Neutrophil (primary cell): ENCODE measurements around the gene RAB11FIP2.

Experiments
- H3K27ac ChIP-seq: fragments of 200-600 bp; sonication (generic); 2 replicates; pipeline ENCODE4 v1.5.1; 2016; ENCODE audit warnings: mild to moderate bottlenecking, moderate library complexity
- H3K27me3 ChIP-seq: fragments of 200-600 bp; sonication (generic); 2 replicates; pipeline ENCODE4 v1.6.0; 2016; ENCODE audit warnings: mild to moderate bottlenecking
- H3K36me3 ChIP-seq: fragments of 200-600 bp; sonication (generic); 2 replicates; pipeline ENCODE4 v1.5.1; 2017
- H3K4me1 ChIP-seq, 2 experiments: fragments of 200-600 bp in 1 of 2; sonication (generic) in 1 of 2; 1 replicate in 1 of 2; 2 replicates in 1 of 2; pipeline versions ENCODE4 v1.5.1 to v1.6.1; 2013 to 2016; ENCODE audit warnings: low read depth in 1 of 2, low read length in 1 of 2, mild to moderate bottlenecking in 1 of 2, moderate library complexity in 1 of 2; ENCODE audit not compliant: control insufficient read depth in 1 of 2, insufficient read depth in 1 of 2
- H3K4me3 ChIP-seq, 2 experiments: fragments of 200-600 bp in 1 of 2; sonication (generic) in 1 of 2; 1 replicate in 1 of 2; 2 replicates in 1 of 2; pipeline ENCODE4 v1.5.1; 2013 to 2016; ENCODE audit warnings: low read depth in 1 of 2, low read length in 1 of 2, mild to moderate bottlenecking in 1 of 2, moderate library complexity in 1 of 2
- H3K9me3 ChIP-seq: fragments of 200-600 bp; sonication (generic); 2 replicates; pipeline ENCODE4 v1.5.1; 2016
- TF ChIP-seq, protein P1 (sequence below): fragments of 200-600 bp; sonication (generic); IDR thresholded peaks from 2 replicates; pipeline ENCODE4 v1.5.1; 2016; ENCODE audit warnings: antibody characterized with exemption

Gene RAB11FIP2

DNA sequence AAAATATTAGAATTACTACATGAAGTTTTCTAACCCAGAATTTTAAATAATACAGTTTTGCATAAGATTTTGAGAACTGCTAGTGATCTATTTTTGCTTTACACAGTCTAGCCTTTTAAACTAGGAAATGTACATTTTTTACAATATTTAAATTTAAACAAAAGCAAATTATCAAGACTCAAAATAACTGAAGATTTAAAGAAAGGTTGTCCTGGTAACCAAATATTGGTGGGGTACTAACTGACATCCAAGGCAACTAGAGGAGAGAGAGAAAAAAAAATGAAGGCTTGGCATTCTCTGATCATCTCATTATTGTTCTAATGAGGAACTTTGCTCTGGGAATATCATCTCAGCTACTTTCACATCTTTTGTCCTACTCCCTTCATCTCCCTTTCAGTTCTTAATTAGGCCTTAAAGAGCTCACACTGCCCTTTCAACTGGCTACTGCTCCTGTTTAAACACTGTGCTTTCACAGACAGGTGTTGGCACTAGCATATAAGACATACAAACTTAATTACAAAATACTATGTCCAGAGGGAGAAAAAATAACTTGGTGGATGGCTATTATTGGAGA lies 33.7 kb downstream of the RAB11FIP2 start:
- Histone ChIP-seq H3K4me3 (no peak overlapping the region), H3K36me3 (peaks cover 42% of the 10 kb centered on the region), H3K9me3 (no peaks in the 10 kb centered on the region), H3K27ac (no peak overlapping the region), H3K27me3 (no peaks in the 10 kb centered on the region), H3K4me1 (peaks cover 4 to 5% of the 10 kb centered on the region in 2 experiments)
- TF ChIP-seq, protein P1, sequence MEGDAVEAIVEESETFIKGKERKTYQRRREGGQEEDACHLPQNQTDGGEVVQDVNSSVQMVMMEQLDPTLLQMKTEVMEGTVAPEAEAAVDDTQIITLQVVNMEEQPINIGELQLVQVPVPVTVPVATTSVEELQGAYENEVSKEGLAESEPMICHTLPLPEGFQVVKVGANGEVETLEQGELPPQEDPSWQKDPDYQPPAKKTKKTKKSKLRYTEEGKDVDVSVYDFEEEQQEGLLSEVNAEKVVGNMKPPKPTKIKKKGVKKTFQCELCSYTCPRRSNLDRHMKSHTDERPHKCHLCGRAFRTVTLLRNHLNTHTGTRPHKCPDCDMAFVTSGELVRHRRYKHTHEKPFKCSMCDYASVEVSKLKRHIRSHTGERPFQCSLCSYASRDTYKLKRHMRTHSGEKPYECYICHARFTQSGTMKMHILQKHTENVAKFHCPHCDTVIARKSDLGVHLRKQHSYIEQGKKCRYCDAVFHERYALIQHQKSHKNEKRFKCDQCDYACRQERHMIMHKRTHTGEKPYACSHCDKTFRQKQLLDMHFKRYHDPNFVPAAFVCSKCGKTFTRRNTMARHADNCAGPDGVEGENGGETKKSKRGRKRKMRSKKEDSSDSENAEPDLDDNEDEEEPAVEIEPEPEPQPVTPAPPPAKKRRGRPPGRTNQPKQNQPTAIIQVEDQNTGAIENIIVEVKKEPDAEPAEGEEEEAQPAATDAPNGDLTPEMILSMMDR = no peak

DNA sequence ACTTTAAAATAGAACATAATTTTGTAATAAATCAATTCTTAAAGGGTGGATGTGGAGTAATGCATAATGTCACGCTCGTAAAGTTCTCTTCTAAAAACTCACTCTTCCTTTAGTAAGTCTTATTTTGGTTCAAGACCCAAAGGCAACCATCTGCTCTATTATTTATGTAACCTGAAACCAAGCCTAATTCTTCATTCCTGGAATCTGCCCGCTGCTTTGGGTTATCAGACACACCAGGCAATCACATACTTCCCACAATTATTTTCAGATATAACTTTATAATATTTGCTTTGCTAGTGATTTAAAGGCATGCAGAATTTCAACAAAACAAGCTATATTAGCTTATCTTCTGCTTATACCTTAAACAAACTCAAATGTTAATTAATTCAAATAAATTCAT lies 39.0 kb downstream of the RAB11FIP2 start:
- TF ChIP-seq, protein P1 = no peak
- H3K27ac ChIP-seq = no peak overlapping the region
- no peak overlapping the region for H3K4me3 ChIP-seq
- H3K36me3 ChIP-seq = peaks cover 50% of the 10 kb centered on the region
- no peaks in the 10 kb centered on the region for H3K9me3 ChIP-seq
- H3K4me1 ChIP-seq = peaks cover 6% of the 10 kb centered on the region in 2 experiments
- H3K27me3 ChIP-seq = no peaks in the 10 kb centered on the region

DNA sequence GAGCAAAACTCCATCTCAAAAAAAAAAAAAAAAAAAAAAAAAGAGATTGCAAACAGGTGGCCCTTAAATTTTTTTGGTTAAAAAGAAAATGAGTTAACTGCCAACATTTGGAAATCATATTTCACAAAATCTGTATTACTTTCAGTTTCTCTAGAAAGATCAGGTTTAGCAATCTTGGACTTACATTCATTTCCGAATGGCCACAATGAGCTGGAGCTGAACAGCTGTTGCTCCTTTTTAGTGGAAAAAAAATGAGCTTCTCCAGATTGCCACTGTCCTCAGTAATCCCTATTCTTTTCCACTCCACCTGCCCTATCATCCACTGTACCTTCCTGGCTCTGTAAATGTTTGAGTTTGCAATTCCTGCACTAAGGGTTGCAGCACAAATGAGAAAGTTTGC lies 43.6 kb downstream of the RAB11FIP2 start:
- no peaks in the 10 kb centered on the region for H3K9me3 ChIP-seq
- TF ChIP-seq, protein P1 = no peak
- no peak overlapping the region for H3K4me3 ChIP-seq
- no peaks in the 10 kb centered on the region for H3K27me3 ChIP-seq
- peaks cover 6% of the 10 kb centered on the region in 2 experiments for H3K4me1 ChIP-seq
- peak overlapping the region; percentile 62 for H3K27ac ChIP-seq
- peaks cover 54% of the 10 kb centered on the region for H3K36me3 ChIP-seq

DNA sequence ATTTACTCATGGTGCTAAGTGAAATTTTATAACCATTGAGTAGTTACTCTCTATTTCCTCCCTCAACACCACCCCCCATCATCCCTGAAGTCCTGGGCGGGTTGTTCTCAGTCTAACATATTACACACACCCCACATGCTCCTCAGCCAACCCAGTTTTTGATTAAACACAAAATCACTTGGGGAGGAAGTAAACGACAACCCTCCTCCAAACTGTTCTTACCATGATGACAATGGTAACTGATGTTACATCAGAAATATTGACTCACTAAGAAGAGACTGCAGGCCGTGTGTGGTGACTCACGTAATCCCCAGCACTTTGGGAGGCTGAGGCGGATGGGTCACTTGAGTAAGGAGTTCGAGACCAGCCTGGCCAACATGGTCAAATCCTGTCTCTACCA lies 44.2 kb downstream of the RAB11FIP2 start:
- peak overlapping the region; percentile 12 for H3K27ac ChIP-seq
- H3K9me3 ChIP-seq = no peaks in the 10 kb centered on the region
- H3K27me3 ChIP-seq = no peaks in the 10 kb centered on the region
- H3K4me3 ChIP-seq = no peak overlapping the region
- H3K4me1 ChIP-seq = peaks cover 6% of the 10 kb centered on the region in 2 experiments
- H3K36me3 ChIP-seq = peaks cover 48% of the 10 kb centered on the region
- TF ChIP-seq, protein P1 = no peak

- Histone ChIP-seq H3K36me3 (peaks cover 23% of the 10 kb centered on the region), H3K27ac (no peak overlapping the region), H3K4me3 (no peak overlapping the region), H3K27me3 (no peaks in the 10 kb centered on the region), H3K9me3 (no peaks in the 10 kb centered on the region), H3K4me1 (no peaks in the 10 kb centered on the region)
- TF ChIP-seq, protein P1 = no peak
Measured at GRCh38 chr10:117997673-117998072, 49.1 kb downstream of the RAB11FIP2 start.
